Fibroblast of mammary gland (primary cell): Measurements from ENCODE around the gene C1orf105.

Source experiments
- DNase-seq: peaks from one replicate; pipeline ENCODE4 v3.0.0-alpha.2; 2010; ENCODE audit warnings: low read depth
- H3K4me3 ChIP-seq: 2 replicates; pipeline ENCODE4 v1.5.1; 2011; ENCODE audit warnings: low read depth, mild to moderate bottlenecking, low read length, moderate library complexity; ENCODE audit not compliant: control insufficient read depth
- TF ChIP-seq, protein P1 (sequence below): conservative IDR thresholded peaks from 2 replicates; pipeline ENCODE4 v1.5.1; 2011; ENCODE audit warnings: low read depth, low read length, inconsistent platforms; ENCODE audit not compliant: control insufficient read depth, insufficient read depth

The C1orf105 gene

DNA sequence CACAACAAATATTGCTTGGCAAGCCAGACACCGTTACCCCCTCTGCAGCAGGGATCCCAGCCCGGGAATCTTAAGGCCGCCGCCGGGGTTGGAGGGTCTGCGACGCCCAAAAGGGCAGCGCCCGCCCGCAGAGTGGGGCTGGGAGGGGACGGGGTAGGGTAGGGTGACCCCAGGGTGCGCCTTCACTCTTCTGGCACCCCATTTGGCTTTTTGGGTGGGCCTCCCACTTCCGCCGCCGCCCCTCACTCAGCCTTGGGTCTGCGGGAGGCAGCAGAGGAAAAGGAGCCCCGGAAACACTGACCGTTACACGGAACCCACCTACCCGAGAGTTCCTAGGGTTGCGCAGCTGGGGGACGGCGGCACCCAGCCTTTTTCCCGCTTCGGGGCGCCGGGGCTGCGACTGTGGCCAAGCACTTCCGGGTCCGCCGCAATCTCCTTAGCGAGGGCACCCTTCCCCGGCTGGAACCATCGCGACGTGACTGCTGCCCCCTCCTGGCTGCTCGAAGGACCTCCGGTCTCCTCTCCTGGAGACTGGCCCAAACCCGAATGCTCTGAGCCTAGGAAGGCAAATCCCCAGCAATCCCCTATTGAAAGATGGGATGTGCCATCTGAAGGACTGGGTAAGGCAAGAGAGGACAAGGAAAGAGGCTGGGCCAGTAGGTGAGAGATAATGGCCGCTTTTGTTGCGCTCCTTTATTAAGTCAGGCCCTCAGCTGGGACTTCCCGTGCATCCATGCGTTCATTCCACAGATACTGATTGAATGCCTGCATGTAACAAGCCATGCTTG is 23.4 kb downstream of the C1orf105 start, which contains the start of gene PIGC:
TSS of gene PIGC (minus strand) at position 404 of the 788 bp plus-strand sequence. CDS start 1,447 bp downstream, outside the sequence.
- TF ChIP-seq, protein P1, sequence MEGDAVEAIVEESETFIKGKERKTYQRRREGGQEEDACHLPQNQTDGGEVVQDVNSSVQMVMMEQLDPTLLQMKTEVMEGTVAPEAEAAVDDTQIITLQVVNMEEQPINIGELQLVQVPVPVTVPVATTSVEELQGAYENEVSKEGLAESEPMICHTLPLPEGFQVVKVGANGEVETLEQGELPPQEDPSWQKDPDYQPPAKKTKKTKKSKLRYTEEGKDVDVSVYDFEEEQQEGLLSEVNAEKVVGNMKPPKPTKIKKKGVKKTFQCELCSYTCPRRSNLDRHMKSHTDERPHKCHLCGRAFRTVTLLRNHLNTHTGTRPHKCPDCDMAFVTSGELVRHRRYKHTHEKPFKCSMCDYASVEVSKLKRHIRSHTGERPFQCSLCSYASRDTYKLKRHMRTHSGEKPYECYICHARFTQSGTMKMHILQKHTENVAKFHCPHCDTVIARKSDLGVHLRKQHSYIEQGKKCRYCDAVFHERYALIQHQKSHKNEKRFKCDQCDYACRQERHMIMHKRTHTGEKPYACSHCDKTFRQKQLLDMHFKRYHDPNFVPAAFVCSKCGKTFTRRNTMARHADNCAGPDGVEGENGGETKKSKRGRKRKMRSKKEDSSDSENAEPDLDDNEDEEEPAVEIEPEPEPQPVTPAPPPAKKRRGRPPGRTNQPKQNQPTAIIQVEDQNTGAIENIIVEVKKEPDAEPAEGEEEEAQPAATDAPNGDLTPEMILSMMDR, result peak; percentile 77
- H3K4me3 ChIP-seq, result peak within 1 kb of the TSS; percentile 74
- peak; percentile 81 for DNase-seq

DNA sequence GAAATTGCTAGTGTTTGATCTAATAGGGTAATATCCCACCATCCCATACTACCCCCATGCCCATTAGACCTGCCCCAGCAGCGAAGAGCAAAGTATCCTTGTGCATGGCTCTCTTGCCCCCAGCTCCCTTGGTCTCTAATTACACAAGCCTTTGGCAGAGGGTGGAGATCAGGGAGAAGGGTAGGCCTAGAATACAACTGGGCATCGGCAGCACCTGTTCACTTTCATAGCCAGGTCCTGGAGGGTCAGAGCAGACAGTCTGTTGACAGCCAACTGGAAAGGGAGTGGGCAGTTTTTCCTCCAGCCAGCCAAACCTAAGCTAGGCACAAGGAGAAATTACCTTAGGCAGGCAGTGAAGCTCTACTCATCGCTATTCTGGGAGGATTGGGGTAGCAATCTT is 26.1 kb downstream of the C1orf105 start:
- no peak overlapping the region for H3K4me3 ChIP-seq
- DNase-seq, result no peak
- TF ChIP-seq, protein P1, result no peak

DNA sequence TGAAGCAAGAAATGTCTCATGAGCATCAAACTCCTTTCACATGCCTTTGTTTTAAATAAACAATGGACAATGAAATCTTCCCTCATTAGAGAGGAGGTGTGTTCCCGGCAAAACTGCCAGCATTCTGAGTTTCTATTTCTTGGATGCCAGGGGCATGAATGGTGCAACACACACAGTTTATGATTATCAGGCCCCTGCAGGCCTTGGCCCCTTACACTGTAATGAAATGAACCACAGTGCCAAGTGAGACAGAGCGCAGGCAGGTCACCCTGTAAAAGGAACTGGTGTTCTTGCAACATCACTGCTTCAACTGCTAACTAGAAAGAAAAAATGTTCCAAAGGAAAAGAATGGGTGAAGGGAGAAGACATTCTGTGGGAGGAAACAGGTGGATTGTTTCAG is 27.2 kb downstream of the C1orf105 start:
- DNase-seq, result no peak
- no peak overlapping the region for H3K4me3 ChIP-seq
- TF ChIP-seq, protein P1, result no peak

DNA sequence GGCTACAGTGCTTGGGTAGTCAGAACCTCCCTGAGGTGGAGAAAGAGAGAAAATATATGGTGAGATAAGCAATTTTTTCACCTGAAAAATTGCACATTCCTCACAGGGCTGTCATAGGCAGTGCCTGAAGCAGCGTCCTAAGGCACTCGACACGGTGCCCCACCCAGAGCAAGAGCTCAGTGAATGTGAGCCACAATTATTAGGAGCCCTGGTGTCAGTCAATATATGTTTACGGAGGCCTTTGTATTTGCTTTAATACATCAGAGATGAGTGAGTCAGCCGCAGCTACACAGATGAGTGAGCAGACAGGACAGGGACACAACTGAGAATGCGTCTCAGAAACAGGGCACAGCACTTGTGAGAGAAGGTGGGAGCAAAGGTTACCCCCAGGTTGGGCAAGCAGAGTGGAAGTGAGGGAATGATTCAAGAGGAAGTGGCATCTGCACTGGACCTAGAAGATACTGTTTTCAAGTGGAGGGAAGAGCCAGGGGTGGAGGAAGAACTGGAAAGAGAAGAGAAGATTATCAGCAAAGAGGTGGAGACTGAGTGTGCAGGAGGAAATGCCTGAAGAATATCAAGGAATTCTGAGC is 28.6 kb downstream of the C1orf105 start:
- H3K4me3 ChIP-seq, result no peak overlapping the region
- DNase-seq, result no peak
- TF ChIP-seq, protein P1, result no peak

DNA sequence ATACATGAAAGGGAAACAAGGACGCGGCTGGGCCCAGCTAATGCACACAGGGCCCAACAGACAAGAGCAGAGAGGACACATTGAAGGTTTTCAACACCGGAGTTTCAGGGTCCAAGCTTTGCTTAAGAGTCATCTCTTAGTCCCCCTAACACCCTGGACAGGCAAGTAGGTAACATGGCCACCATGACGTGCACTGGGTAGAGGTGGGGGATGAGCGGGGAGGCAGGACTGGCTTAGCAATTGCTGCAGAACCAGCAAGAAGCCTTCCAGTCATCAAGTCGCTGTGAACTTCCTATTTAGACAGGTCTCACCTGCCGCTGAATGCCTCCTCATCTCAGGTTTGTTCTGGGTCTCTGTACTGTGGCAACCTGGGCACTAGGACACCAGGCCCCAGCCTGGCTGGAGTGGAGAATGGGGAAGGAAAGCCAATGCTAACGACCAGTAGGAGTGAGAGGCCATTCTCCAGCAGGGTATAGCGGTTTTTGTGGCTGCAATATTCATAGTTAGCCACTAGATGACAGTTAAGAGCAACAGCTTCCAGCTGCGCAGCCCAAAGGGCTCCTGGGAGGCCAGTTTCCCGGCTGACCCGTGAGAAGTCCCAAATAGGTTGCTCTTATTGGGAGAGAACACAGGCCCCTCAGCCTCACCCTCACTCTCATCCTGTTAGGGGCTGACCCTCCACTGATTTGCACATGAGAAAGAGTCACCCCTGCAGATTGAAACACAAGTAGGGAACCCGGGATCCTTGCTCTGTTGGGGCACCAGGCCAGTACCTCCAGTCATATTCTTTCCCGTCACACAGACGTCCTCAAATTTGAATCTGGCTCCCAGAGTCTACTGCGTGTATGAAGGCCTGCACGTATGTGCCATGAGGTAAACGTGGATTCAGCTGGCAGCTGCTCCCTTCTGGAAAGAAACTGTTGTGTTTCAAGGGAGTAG is 29.4 kb downstream of the C1orf105 start:
- DNase-seq, result peak; percentile 69
- no peak overlapping the region for H3K4me3 ChIP-seq
- TF ChIP-seq, protein P1, result peak; percentile 97

DNA sequence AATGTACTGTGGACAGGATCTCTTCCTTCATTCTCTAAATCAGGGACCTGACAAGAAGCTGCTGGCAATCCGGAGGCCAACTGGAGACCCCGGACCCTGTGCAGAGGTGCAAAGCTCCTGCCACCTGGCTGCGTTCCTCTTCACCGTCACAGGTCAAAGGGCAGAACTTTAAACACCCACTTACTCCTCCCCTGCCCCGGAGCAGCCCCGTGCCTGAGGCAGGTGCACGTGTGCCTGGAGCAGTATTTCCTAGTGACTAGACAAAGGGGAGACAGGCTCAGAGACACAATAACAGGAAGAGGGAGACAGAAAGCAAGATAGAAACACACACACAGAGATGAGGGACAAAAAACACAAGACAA is 30.0 kb downstream of the C1orf105 start:
- DNase-seq, result no peak
- TF ChIP-seq, protein P1, result no peak

More for the DNA sequence above, 30.0 kb downstream of the C1orf105 start:
- no peak overlapping the region for H3K4me3 ChIP-seq
